AG09309 (cell line): ENCODE results near the gene FAM131C.
"Not testable (repeated sequence)": the region's sequence is repeated elsewhere in the genome, so short reads cannot be mapped to it uniquely, and the experiment has no call there.

Experiments
- DNase-seq: peaks from one replicate; pipeline ENCODE4 v3.0.0-alpha.2; 2010; ENCODE audit warnings: low read depth
- H3K4me3 ChIP-seq: 2 replicates; pipeline ENCODE4 v1.5.1; 2011; ENCODE audit warnings: mild to moderate bottlenecking, low read depth, low read length, moderate library complexity; ENCODE audit not compliant: control insufficient read depth
- TF ChIP-seq, protein P1 (sequence below): IDR thresholded peaks from 2 replicates; pipeline ENCODE4 v1.5.1; 2011; ENCODE audit warnings: mild to moderate bottlenecking, low read depth, low read length, inconsistent platforms; ENCODE audit not compliant: insufficient read depth, control insufficient read depth; ENCODE audit errors: missing control alignments

The FAM131C gene

DNA sequence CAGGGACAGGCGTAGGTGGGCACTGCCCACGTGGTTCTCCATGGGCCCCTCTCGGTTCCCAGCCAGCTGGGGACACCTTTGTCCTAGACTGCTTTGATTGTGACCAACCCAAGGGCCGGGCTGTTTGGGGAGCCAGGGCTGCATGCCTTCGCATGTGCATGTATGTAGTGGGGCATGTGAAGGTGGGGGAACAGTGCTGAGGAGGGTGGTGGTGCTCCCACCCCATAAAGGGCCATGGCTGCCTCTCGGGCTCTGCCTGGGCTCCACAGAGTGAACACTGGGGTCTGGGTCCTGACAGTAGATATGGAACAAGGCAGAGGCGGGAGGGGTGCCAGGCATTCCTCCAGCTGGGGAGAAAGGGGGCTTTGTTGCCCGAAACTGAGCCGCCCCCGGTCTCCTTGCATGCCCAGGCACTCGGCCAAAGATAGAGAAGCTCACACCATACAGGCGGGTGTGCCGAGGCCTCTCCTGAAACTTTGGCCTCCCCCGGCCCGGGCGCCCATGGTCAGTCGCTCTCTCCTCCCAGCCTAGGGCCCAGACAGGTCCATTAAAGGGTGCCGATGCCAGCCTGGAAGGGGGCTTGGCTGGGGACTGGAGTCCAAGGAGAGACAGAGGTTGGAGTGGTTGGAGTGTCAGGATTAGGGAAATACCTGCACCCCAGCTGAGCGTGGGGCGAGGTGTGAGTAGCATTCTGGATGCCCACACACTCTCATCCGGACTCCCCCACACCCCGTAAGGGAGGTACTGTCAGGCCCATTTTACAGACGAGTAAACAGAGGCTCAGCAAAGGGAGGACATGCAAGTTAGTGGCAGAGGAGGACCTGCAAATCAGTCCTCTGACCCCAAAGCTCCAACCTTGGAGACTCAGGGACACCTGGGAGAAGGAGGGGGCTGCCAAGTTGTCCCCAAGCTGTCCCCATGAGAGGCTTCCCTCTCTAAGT, 41.3 kb upstream of the FAM131C start:
- no peak overlapping the region for H3K4me3 ChIP-seq
- TF ChIP-seq, protein P1, sequence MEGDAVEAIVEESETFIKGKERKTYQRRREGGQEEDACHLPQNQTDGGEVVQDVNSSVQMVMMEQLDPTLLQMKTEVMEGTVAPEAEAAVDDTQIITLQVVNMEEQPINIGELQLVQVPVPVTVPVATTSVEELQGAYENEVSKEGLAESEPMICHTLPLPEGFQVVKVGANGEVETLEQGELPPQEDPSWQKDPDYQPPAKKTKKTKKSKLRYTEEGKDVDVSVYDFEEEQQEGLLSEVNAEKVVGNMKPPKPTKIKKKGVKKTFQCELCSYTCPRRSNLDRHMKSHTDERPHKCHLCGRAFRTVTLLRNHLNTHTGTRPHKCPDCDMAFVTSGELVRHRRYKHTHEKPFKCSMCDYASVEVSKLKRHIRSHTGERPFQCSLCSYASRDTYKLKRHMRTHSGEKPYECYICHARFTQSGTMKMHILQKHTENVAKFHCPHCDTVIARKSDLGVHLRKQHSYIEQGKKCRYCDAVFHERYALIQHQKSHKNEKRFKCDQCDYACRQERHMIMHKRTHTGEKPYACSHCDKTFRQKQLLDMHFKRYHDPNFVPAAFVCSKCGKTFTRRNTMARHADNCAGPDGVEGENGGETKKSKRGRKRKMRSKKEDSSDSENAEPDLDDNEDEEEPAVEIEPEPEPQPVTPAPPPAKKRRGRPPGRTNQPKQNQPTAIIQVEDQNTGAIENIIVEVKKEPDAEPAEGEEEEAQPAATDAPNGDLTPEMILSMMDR: no peak
- DNase-seq: no peak

DNA sequence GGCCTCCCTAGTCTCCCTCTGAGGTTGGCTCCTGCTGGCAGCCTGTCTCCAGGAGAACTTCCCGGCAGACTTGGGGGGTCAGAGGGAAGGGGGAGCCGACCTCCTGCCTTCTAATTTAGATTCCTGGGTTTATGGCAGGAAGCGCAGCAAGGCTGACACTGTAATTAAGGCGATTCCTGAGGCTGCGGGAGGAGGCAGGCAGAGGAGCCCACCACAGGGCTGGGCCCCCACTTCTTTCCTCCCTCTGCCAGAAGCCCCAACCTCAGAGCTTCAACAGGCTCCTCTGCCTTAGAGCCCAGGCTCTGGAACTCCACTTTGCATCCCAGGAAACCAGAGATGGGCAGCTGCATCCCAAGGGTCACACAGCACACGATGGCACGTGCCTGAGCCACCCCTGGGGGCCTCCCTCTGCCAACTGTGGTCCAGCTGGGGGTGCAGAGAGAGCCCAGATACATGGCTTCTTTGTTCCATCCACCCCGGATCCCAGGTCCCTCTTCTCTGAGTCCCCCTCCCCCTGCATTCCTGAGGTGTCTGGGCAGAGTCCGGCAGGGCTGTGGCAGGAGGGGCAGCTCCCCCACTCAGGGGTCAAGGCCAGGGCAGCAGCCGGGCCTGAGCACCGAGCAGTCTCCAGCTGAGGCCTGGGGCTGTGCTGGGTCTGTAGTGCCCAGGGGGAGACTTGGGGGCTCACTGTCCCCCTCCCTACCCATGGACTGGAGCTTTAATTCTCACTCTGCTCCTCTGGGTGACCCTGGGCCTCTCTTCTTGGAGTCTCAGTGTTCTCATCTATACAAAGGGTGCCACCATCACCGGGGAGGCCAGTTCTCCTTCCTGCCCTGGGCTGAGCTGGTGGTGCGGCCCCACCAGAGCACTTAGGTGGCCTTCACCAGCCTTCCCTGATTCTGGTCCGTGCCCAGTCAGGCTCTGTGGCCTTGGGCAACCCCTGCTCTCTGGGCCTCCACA, 39.4 kb upstream of the FAM131C start:
- no peak overlapping the region for H3K4me3 ChIP-seq
- TF ChIP-seq, protein P1: no peak
- DNase-seq: no peak

DNA sequence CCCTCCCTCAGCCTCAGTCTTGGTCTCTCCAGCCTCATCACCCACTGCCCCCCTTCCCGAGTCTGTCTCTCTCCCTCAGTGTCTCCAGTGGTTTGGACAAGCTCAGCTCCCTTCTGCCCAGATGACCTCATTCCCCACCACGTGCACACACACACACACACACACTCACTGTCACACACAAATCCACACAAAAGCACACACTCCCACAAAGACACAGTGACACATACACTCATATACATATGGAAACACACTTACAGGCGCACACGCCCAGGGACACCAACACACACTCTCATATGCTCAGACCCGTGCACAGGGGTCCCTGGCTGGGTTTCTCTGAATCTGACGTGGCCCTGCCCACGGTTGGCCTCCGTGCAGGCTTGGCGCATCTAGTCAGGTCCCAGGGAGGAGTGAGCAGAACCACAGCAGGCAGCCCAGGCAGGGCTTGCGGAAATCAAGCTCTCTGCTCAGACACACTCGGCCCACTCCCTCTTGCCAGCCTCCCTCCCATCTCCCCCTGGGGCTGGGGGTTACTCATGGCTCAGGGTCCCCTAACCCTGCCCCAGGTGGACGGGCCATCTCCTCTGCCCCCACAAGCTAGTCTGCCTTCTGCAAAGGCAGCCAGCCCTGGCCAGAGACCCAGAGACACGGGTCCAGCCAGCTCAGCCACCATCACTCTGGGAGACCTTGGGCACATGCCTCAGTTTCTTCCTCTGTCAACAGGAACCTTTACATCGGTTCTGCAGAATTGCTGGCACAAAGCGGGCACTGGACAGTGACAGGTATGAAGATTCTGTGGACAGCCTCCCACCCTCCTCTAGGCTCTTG, 38.5 kb upstream of the FAM131C start:
- no peak overlapping the region for H3K4me3 ChIP-seq
- peak; percentile 66 for DNase-seq
- TF ChIP-seq, protein P1: no peak

DNA sequence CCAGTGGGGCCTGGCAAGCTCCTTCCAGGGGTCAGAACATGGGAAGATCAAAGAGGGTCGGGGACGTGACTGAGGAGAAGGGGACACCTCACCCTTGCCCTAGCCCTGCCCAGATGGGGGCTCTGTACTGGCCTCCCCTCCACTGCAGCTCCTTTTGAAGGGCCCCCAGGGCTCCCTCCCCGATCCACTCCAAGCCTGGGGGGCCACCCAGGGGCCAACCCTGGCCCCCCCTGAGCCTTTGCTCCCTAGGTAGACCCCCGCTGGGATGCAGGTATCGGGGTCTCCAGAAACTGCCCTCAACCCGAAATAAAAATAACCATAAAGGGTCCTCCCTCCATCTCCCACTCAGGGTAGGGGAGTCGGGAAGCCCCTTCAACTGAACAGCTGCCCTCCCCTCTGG, 37.4 kb upstream of the FAM131C start:
- H3K4me3 ChIP-seq: no peak overlapping the region
- no peak for DNase-seq
- TF ChIP-seq, protein P1: no peak

DNA sequence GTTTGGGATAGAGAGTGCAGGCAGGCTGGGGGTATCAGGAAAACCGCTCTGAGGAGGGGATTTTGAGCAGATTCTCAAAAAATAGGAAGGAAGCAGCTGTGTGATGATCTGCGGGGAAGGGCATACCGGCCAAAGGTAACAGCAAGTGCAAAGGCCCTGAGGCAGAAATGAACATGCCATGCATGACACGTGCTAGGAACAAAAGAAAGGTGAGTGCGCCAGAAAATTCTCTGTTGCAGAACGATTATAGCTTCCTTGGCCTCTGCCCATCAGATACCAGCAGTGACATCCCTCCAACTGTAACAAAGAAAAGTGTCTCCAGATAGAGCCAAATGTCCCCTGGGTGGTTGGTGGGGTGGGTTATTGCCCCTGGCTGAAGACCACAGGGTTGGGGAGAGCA, 37.0 kb upstream of the FAM131C start:
- DNase-seq: no peak
- H3K4me3 ChIP-seq: no peak overlapping the region
- TF ChIP-seq, protein P1: no peak

DNA sequence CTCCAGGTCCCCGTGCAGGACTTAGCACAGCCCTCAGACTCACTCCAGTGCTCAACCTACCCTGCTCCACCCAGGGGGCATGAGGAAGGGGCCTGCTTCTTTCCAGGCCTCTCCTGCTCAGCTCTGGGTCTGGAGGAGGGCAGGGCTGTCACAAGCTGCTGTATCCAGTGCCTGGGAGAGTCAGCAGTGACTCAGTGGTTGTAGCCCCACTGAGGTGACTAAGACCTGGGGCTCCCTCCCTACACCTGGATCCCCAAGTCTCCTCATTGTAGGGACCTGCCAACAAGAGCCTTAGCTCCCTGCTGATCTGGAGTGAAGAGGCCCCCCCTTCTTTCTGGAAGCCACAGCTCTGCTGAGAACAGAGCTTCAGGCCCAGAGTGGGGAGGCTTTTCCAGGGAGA, 36.1 kb upstream of the FAM131C start:
- H3K4me3 ChIP-seq: no peak overlapping the region
- TF ChIP-seq, protein P1: no peak
- DNase-seq: no peak

DNA sequence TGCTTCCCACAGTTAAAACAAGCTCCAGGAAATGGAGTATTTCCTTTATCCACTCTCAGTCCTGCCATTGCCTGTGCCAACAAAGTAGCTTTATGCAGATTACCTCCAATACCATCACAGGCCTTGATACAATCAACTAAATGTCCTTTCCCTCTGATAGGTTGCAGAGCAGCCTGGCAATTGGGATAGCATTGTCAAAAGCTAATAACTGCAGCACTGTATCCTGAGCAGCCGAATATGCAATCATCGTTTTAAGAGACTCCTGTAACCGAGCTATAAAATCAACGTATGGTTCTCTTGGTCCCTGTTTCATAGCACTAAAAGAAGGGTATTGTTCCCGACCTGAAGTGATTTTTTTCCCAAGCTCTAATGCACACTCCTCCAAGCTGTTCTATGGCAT, 33.6 kb upstream of the FAM131C start:
- H3K4me3 ChIP-seq, DNase-seq: not testable (repeated sequence)
